ENCODE measurements around the gene MAX. TPM values are rescaled to one million over a fixed set of nuclear protein-coding genes. Genes with fewer than 3 reads are reported as not detected.
A peak's percentile ranks its signal among the peaks of the same experiment; 100 is the strongest.

MAX gene
- total RNA-seq, 1 donor from 2014 or later, result 30.8 TPM

GRCh38 chr14:65075628-65076325 is 26.5 kb downstream of the MAX start:
- H3K4me3 ChIP-seq (ENCODE audit: low read length in 3 of 3), result no peak overlapping the region
- H3K4me1 ChIP-seq (ENCODE audit: control insufficient read depth in 3 of 3, insufficient read depth in 3 of 3, low read length in 3 of 3), result peaks cover 51 to 70% (median 61%) of the 10 kb centered on the region in 3 donors
- H3K9ac ChIP-seq (ENCODE audit: low read depth in 1 of 3, low read length in 3 of 3), result no peak overlapping the region
- peak overlapping the region; percentile 81 for H3K27ac ChIP-seq (ENCODE audit: low read depth, low read length)
- H3K9me3 ChIP-seq (ENCODE audit: control insufficient read depth in 3 of 3, low read length in 3 of 3), result no peaks in the 10 kb centered on the region
- no peaks in the 10 kb centered on the region for H3K27me3 ChIP-seq (ENCODE audit: control insufficient read depth in 3 of 3, insufficient read depth in 3 of 3, low read length in 3 of 3)
- H3K36me3 ChIP-seq (ENCODE audit: control insufficient read depth in 3 of 3, insufficient read depth in 3 of 3, low read length in 3 of 3), result peaks cover 15 to 40% (median 19%) of the 10 kb centered on the region in 3 donors

- Histone ChIP-seq H3K9me3 (ENCODE audit: control insufficient read depth in 3 of 3, low read length in 3 of 3) (no peaks in the 10 kb centered on the region), H3K4me3 (ENCODE audit: low read length in 3 of 3) (peak overlapping the region in 2 of 3 donors; percentile 11 to 14), H3K36me3 (ENCODE audit: control insufficient read depth in 3 of 3, insufficient read depth in 3 of 3, low read length in 3 of 3) (peaks cover 14 to 39% (median 22%) of the 10 kb centered on the region in 3 donors), H3K27me3 (ENCODE audit: control insufficient read depth in 3 of 3, insufficient read depth in 3 of 3, low read length in 3 of 3) (no peaks in the 10 kb centered on the region), H3K9ac (ENCODE audit: low read depth in 1 of 3, low read length in 3 of 3) (no peak overlapping the region), H3K27ac (ENCODE audit: low read depth, low read length) (peak overlapping the region; percentile 81), H3K4me1 (ENCODE audit: control insufficient read depth in 3 of 3, insufficient read depth in 3 of 3, low read length in 3 of 3) (peaks cover 62 to 74% (median 73%) of the 10 kb centered on the region in 3 donors)
Observed at GRCh38 chr14:65074449-65075150, 27.7 kb downstream of the MAX start.

- H3K4me1 ChIP-seq (ENCODE audit: control insufficient read depth in 3 of 3, insufficient read depth in 3 of 3, low read length in 3 of 3), result peaks cover 59 to 69% (median 67%) of the 10 kb centered on the region in 3 donors
- H3K4me3 ChIP-seq (ENCODE audit: low read length in 3 of 3), result peak overlapping the region; percentile 2 to 43 (median 15)
- no peaks in the 10 kb centered on the region for H3K27me3 ChIP-seq (ENCODE audit: control insufficient read depth in 3 of 3, insufficient read depth in 3 of 3, low read length in 3 of 3)
- peak overlapping the region in 1 of 3 donors; percentile 11 for H3K9ac ChIP-seq (ENCODE audit: low read depth in 1 of 3, low read length in 3 of 3)
- H3K27ac ChIP-seq (ENCODE audit: low read depth, low read length), result peak overlapping the region; percentile 81
- peaks cover 20 to 37% (median 26%) of the 10 kb centered on the region in 3 donors for H3K36me3 ChIP-seq (ENCODE audit: control insufficient read depth in 3 of 3, insufficient read depth in 3 of 3, low read length in 3 of 3)
- no peaks in the 10 kb centered on the region for H3K9me3 ChIP-seq (ENCODE audit: control insufficient read depth in 3 of 3, low read length in 3 of 3)
Observed at GRCh38 chr14:65073605-65074201, 28.6 kb downstream of the MAX start.

GRCh38 chr14:65072937-65073336 is 29.4 kb downstream of the MAX start:
- peaks cover 21 to 37% (median 26%) of the 10 kb centered on the region in 3 donors for H3K36me3 ChIP-seq (ENCODE audit: control insufficient read depth in 3 of 3, insufficient read depth in 3 of 3, low read length in 3 of 3)
- peaks cover 58 to 68% (median 65%) of the 10 kb centered on the region in 3 donors for H3K4me1 ChIP-seq (ENCODE audit: control insufficient read depth in 3 of 3, insufficient read depth in 3 of 3, low read length in 3 of 3)
- H3K9me3 ChIP-seq (ENCODE audit: control insufficient read depth in 3 of 3, low read length in 3 of 3), result no peaks in the 10 kb centered on the region
- peak overlapping the region; percentile 81 for H3K27ac ChIP-seq (ENCODE audit: low read depth, low read length)
- H3K4me3 ChIP-seq (ENCODE audit: low read length in 3 of 3), result no peak overlapping the region
- H3K27me3 ChIP-seq (ENCODE audit: control insufficient read depth in 3 of 3, insufficient read depth in 3 of 3, low read length in 3 of 3), result no peaks in the 10 kb centered on the region
- H3K9ac ChIP-seq (ENCODE audit: low read depth in 1 of 3, low read length in 3 of 3), result no peak overlapping the region

DNA sequence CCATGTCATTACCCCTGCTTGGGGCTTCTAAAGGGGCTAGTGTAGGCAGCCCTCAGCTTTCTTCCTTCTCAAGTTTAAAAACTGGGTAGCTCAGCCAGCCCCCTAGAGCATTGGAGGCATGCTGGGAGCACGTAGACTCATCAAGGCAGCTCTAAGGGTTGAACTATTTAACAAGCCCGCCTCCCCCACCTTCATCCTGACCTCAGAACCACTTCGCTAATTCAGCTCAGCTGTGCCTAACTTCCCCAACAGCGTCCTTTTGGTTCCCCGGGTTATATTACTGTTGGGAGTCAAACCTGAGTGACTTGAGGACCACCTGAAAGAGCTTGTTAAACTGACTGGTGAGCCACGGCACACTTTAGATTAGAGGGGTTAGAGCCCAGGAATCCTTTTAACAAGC is 30.1 kb downstream of the MAX start:
- peaks cover 15 to 30% (median 19%) of the 10 kb centered on the region in 3 donors for H3K36me3 ChIP-seq (ENCODE audit: control insufficient read depth in 3 of 3, insufficient read depth in 3 of 3, low read length in 3 of 3)
- no peaks in the 10 kb centered on the region for H3K27me3 ChIP-seq (ENCODE audit: control insufficient read depth in 3 of 3, insufficient read depth in 3 of 3, low read length in 3 of 3)
- no peak overlapping the region for H3K9ac ChIP-seq (ENCODE audit: low read depth in 1 of 3, low read length in 3 of 3)
- no peaks in the 10 kb centered on the region for H3K9me3 ChIP-seq (ENCODE audit: control insufficient read depth in 3 of 3, low read length in 3 of 3)
- H3K4me3 ChIP-seq (ENCODE audit: low read length in 3 of 3), result no peak overlapping the region
- H3K27ac ChIP-seq (ENCODE audit: low read depth, low read length), result peak overlapping the region; percentile 24
- peaks cover 55 to 68% (median 61%) of the 10 kb centered on the region in 3 donors for H3K4me1 ChIP-seq (ENCODE audit: control insufficient read depth in 3 of 3, insufficient read depth in 3 of 3, low read length in 3 of 3)

- Histone ChIP-seq H3K9ac (ENCODE audit: low read depth in 1 of 3, low read length in 3 of 3) (no peak overlapping the region), H3K9me3 (ENCODE audit: control insufficient read depth in 3 of 3, low read length in 3 of 3) (no peaks in the 10 kb centered on the region), H3K4me1 (ENCODE audit: control insufficient read depth in 3 of 3, insufficient read depth in 3 of 3, low read length in 3 of 3) (peaks cover 55 to 66% (median 61%) of the 10 kb centered on the region in 3 donors), H3K27me3 (ENCODE audit: control insufficient read depth in 3 of 3, insufficient read depth in 3 of 3, low read length in 3 of 3) (no peaks in the 10 kb centered on the region), H3K27ac (ENCODE audit: low read depth, low read length) (peak overlapping the region; percentile 24), H3K36me3 (ENCODE audit: control insufficient read depth in 3 of 3, insufficient read depth in 3 of 3, low read length in 3 of 3) (peaks cover 10 to 23% (median 13%) of the 10 kb centered on the region in 3 donors), H3K4me3 (ENCODE audit: low read length in 3 of 3) (no peak overlapping the region)
Observed at GRCh38 chr14:65071544-65071943, 30.8 kb downstream of the MAX start.

DNA sequence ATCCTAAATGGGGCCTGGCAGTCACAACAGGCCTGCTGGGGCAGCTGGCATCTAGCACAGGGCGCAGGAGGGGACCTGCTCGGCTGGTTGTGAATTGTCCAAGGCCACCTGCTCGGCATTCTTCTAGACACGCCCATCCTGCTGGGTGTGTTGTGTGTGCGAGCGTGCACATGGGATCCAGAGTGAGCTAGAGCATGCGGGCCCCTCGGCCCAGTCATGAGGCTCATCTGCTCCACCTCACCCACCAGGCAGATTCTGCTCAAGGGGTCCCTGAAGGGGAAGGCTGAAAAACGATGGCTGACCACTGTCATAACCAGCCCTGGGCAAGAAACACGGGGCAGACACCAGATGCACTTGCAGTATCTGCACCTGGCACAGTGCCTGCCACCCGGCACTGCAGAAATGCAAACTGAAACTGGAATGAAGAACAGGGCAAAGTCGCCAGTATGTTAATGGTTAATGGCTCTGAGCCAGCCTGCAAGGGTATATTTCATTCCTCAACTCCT is 31.8 kb downstream of the MAX start:
- Histone ChIP-seq H3K27ac (ENCODE audit: low read depth, low read length) (no peak overlapping the region), H3K9me3 (ENCODE audit: control insufficient read depth in 3 of 3, low read length in 3 of 3) (no peaks in the 10 kb centered on the region), H3K4me1 (ENCODE audit: control insufficient read depth in 3 of 3, insufficient read depth in 3 of 3, low read length in 3 of 3) (peaks cover 53 to 59% (median 53%) of the 10 kb centered on the region in 3 donors), H3K36me3 (ENCODE audit: control insufficient read depth in 3 of 3, insufficient read depth in 3 of 3, low read length in 3 of 3) (peaks cover 14 to 19% (median 15%) of the 10 kb centered on the region in 3 donors), H3K27me3 (ENCODE audit: control insufficient read depth in 3 of 3, insufficient read depth in 3 of 3, low read length in 3 of 3) (no peaks in the 10 kb centered on the region), H3K4me3 (ENCODE audit: low read length in 3 of 3) (peak overlapping the region in 2 of 3 donors; percentile 37 to 47), H3K9ac (ENCODE audit: low read depth in 1 of 3, low read length in 3 of 3) (peak overlapping the region in 2 of 3 donors; percentile 28 to 69)

- no peak overlapping the region for H3K27ac ChIP-seq (ENCODE audit: low read depth, low read length)
- no peaks in the 10 kb centered on the region for H3K27me3 ChIP-seq (ENCODE audit: control insufficient read depth in 3 of 3, insufficient read depth in 3 of 3, low read length in 3 of 3)
- peaks cover 48 to 54% (median 49%) of the 10 kb centered on the region in 3 donors for H3K4me1 ChIP-seq (ENCODE audit: control insufficient read depth in 3 of 3, insufficient read depth in 3 of 3, low read length in 3 of 3)
- H3K4me3 ChIP-seq (ENCODE audit: low read length in 3 of 3), result no peak overlapping the region
- peaks cover 18 to 21% (median 19%) of the 10 kb centered on the region in 3 donors for H3K36me3 ChIP-seq (ENCODE audit: control insufficient read depth in 3 of 3, insufficient read depth in 3 of 3, low read length in 3 of 3)
- no peaks in the 10 kb centered on the region for H3K9me3 ChIP-seq (ENCODE audit: control insufficient read depth in 3 of 3, low read length in 3 of 3)
- peak overlapping the region in 1 of 3 donors; percentile 69 for H3K9ac ChIP-seq (ENCODE audit: low read depth in 1 of 3, low read length in 3 of 3)
Observed at GRCh38 chr14:65069874-65070413, 32.4 kb downstream of the MAX start.

DNA sequence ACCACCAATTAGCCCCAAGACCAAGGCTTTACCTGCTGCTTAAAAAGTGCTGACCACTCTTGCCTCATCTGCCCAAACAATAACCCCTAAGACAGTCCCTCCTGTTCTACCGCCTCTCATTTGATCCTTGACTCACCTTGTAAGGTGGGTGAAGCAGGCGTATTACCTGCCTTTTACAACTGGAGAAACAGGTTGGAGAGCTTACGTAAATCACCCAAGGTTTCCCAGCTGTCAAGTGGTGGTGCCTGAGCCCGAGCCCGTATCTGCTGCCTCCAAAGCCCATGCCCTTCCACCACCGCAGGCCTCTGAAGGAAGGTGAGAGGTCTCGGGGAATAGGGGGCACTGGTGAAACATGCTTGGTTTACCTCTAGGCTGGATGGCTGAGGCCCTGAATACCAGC is 36.6 kb downstream of the MAX start:
- H3K9me3 ChIP-seq (ENCODE audit: control insufficient read depth in 3 of 3, low read length in 3 of 3), result no peaks in the 10 kb centered on the region
- no peak overlapping the region for H3K9ac ChIP-seq (ENCODE audit: low read depth in 1 of 3, low read length in 3 of 3)
- H3K36me3 ChIP-seq (ENCODE audit: control insufficient read depth in 3 of 3, insufficient read depth in 3 of 3, low read length in 3 of 3), result peaks cover 35 to 57% (median 39%) of the 10 kb centered on the region in 3 donors
- H3K27ac ChIP-seq (ENCODE audit: low read depth, low read length), result no peak overlapping the region
- no peak overlapping the region for H3K4me3 ChIP-seq (ENCODE audit: low read length in 3 of 3)
- no peaks in the 10 kb centered on the region for H3K27me3 ChIP-seq (ENCODE audit: control insufficient read depth in 3 of 3, insufficient read depth in 3 of 3, low read length in 3 of 3)
- peaks cover 15% of the 10 kb centered on the region in 3 donors for H3K4me1 ChIP-seq (ENCODE audit: control insufficient read depth in 3 of 3, insufficient read depth in 3 of 3, low read length in 3 of 3)
